RWPE1 (cell line): Measurements from ENCODE around the gene UPF2.
"Not testable (repeated sequence)": the region's sequence is repeated elsewhere in the genome, so short reads cannot be mapped to it uniquely, and the experiment has no call there.

Experiments used
- CTCF ChIA-PET: fragments of 350-600 bp; sonication (Branson Sonifier 250); formaldehyde crosslinking; extraction: SDS; loops from one replicate; lab custom pipeline; 2021; lab: Yijun Ruan, JAX
- POLR2A ChIA-PET: fragments of 400-600 bp; formaldehyde crosslinking; extraction: SDS; loops from one replicate; lab custom pipeline; 2020; ENCODE audit warnings: antibody characterized with exemption; ENCODE audit not compliant: low non-redundant PET; lab: Yijun Ruan, JAX
- DNase-seq: peaks from one replicate; pipeline ENCODE4 v3.0.0; 2012; ENCODE audit warnings: low spot score
- H3K27ac ChIP-seq: fragments of 450-650 bp; 2 replicates; pipeline ENCODE4 v1.5.1; 2017
- CTCF ChIP-seq: fragments of 450-650 bp; conservative IDR thresholded peaks from 2 replicates; pipeline ENCODE4 v1.5.1; 2017; ENCODE audit warnings: low read depth, mild to moderate bottlenecking

UPF2 gene

DNA sequence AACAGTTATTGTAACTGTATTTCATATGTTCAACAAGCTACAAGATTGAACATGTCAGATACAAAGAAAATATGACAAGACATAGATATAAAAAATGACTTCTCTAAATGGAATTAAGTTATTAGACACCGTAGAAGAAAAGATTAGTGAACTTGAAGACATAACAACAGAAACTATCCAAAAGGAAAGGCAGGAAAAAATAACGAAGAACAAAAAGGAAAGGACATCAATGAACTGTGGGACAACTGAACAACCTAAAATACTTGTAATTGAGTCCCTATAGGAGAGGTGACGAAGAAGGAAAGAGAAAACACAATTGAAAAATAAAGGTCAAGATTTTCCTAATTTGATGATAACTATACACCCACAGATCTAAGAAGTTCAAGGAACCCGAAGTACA is 32.3 kb downstream of the UPF2 start:
- TF ChIP-seq CTCF, result no peak
- POLR2A ChIA-PET, result no interaction called here
- CTCF ChIA-PET, result interaction anchor here (0.6 kb wide), 1 partner anchor 903 kb away, joined by 3 read pairs; no protein-coding TSS in a partner anchor
- no peak overlapping the region for H3K27ac ChIP-seq
- no peak for DNase-seq

GRCh38 chr10:12008842-12009241 is 33.8 kb downstream of the UPF2 start:
- DNase-seq, H3K27ac ChIP-seq, POLR2A ChIA-PET: not testable (repeated sequence)
- CTCF ChIA-PET, result interaction anchor here (0.9 kb wide), 1 partner anchor 9 kb away, joined by 3 read pairs; no protein-coding TSS in a partner anchor

DNA sequence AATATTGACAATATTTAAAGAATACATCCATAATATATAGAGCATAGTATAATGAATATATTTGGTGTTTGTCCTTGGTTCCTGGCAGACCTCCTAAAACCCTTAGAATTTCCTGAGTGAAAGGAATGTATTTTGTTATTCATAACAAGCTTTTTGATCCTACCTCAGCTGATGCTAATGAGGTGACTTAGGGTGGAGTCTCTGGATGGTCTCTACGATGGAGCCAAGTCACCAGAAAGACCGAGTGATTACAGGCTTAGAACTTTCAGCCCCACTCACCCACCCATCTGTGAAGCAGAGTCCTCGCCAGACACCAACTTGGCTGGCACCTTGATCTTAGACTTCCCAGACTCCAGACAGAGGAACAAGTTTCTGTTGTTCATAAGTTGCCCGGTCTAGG is 35.9 kb downstream of the UPF2 start:
- H3K27ac ChIP-seq, result no peak overlapping the region
- POLR2A ChIA-PET, result no interaction called here
- no peak for TF ChIP-seq CTCF
- no peak for DNase-seq
- CTCF ChIA-PET, result no interaction called here

DNA sequence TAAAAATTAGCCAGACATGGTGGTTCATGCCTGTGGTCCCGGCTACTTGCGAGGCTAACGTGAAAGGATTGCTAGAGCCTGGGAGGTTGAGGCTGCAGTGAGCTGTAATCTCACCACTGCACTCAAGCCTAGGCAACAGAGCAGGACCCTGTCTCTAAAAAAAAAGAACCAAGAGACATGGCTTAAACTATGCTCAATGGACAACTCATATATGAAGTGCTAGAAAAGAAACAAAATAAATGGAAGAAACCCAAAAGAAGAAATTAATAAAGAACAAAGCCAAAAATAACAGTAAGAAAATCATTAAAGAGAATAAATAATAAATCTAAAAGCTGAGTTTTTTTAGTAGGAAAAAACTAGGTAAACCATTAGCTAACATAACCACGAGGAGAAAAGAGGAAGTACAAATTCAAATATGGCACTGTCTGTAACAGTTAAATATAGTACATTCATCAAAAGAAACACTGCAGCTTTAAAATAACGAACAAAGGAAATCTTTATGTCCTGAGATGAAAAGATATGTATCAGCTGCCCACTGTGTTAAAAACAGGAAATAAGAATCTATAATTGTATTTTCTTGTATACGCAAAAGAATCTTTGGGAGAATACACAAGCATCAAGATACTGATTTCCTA is 48.7 kb downstream of the UPF2 start:
- CTCF ChIA-PET, result interaction anchor here (0.5 to 0.8 kb wide), 3 partner anchors 38 to 1571 kb away, joined by 3 to 4 read pairs (median 3); no protein-coding TSS in a partner anchor
- DNase-seq, result no peak
- TF ChIP-seq CTCF, result no peak
- no peak overlapping the region for H3K27ac ChIP-seq
- POLR2A ChIA-PET, result no interaction called here

GRCh38 chr10:11988924-11989323 is 53.7 kb downstream of the UPF2 start:
- no peak overlapping the region for H3K27ac ChIP-seq
- no peak for DNase-seq
- POLR2A ChIA-PET, result no interaction called here
- TF ChIP-seq CTCF, result no peak
- CTCF ChIA-PET, result interaction anchor here (0.8 to 1.3 kb wide), 2 partner anchors 206 to 387 kb away, joined by 3 to 7 read pairs; no protein-coding TSS in a partner anchor

- POLR2A ChIA-PET, result interaction anchor here (1.1 kb wide), 1 partner anchor 106 kb away, joined by 5 read pairs; no protein-coding TSS in a partner anchor
Observed at GRCh38 chr10:11986593-11987216, 55.9 kb downstream of the UPF2 start.

More at GRCh38 chr10:11986593-11987216, 55.9 kb downstream of the UPF2 start:
- CTCF ChIA-PET, result interaction anchor here (0.6 to 2.1 kb wide), 16 partner anchors 9 to 204 kb away, joined by 3 to 16 read pairs (median 4); partner anchors contain the start of gene UPF2
- no peak overlapping the region for H3K27ac ChIP-seq
- TF ChIP-seq CTCF, result peak; percentile 84
- DNase-seq, result peak; percentile 84
